ENCODE data around the gene HIVEP3. TPM values are rescaled to one million over a fixed set of nuclear protein-coding genes. Genes with fewer than 3 reads are reported as not detected.

Gene HIVEP3
- total RNA-seq, 1 experiment from 2014 or later: 3.1 TPM

DNA sequence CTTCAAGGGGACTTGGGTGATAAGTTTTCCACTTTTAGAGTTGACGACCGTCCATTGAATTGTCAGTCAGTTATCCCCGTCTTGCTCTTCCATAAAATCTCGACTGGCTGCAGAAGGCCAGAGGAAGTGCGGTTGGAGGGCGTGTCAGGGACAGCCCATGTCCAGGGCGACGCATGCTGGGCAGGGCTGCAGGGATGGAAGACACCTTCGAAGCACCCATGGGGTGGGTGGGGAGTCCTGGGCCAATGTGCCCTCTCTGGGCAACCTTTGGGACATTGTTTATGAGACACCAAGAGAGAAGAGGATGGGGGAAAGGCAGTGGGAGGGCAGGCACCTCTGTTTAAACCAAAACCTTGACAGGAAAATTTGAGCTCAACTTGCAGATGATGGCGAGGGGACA, 395.7 kb downstream of the HIVEP3 start:
- POLR2A ChIA-PET (ENCODE audit: low non-redundant PET): interaction anchor here (0.6 kb wide), 1 partner anchor 793 kb away, joined by 4 read pairs; no protein-coding TSS in a partner anchor
- Histone ChIP-seq H3K9me3 (ENCODE audit: low read depth, low read length, poor library complexity, severe bottlenecking) (no peaks in the 10 kb centered on the region), H3K4me3 (ENCODE audit: low read depth, low read length, poor library complexity, severe bottlenecking) (no peak overlapping the region), H3K27me3 (replicated peaks; ENCODE audit: insufficient read depth, low read depth, low read length, poor library complexity) (no peaks in the 10 kb centered on the region), H3K36me3 (ENCODE audit: insufficient read depth, low read length, poor library complexity, severe bottlenecking) (no peaks in the 10 kb centered on the region), H3K4me1 (ENCODE audit: insufficient read depth, low read length, poor library complexity, severe bottlenecking) (no peaks in the 10 kb centered on the region), H3K27ac (ENCODE audit: low read depth, low read length, poor library complexity, severe bottlenecking) (no peak overlapping the region)
- CTCF ChIA-PET: no interaction called here
- no peak for DNase-seq (ENCODE audit: low spot score)
- TF ChIP-seq EZH2 (IDR thresholded peaks at IDR 0.05; ENCODE audit: borderline replicate concordance, low read depth, low read length, poor library complexity, severe bottlenecking): no peak
- TF ChIP-seq, protein P1, sequence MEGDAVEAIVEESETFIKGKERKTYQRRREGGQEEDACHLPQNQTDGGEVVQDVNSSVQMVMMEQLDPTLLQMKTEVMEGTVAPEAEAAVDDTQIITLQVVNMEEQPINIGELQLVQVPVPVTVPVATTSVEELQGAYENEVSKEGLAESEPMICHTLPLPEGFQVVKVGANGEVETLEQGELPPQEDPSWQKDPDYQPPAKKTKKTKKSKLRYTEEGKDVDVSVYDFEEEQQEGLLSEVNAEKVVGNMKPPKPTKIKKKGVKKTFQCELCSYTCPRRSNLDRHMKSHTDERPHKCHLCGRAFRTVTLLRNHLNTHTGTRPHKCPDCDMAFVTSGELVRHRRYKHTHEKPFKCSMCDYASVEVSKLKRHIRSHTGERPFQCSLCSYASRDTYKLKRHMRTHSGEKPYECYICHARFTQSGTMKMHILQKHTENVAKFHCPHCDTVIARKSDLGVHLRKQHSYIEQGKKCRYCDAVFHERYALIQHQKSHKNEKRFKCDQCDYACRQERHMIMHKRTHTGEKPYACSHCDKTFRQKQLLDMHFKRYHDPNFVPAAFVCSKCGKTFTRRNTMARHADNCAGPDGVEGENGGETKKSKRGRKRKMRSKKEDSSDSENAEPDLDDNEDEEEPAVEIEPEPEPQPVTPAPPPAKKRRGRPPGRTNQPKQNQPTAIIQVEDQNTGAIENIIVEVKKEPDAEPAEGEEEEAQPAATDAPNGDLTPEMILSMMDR (conservative IDR thresholded peaks at IDR 0.05; ENCODE audit: low read depth, low read length): no peak
- BruUV-seq (replicated peaks): no TSS peak
- intact Hi-C loops (cut with micrococcal nuclease; ENCODE audit: unreplicated experiment): no loop called here

DNA sequence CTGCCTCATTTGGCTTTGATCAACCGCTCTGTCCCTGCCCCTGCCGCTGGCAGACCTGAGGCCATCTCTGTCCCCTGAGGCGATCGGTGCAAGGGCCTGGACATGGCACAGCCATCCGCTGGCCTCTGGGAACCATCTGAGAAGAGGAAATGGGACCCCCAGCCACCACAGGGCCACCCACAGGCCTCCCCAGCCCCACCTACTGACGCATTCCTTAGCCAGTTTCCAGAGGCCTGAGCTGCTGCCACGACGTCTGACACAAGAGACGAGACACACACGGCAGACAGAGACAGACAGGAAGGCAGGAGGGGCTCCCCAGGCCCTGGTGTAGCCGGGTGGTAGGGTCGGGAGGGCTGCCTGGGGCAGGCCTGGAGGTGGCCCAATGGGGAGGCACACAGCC, 397.0 kb downstream of the HIVEP3 start:
- Histone ChIP-seq H3K36me3 (ENCODE audit: insufficient read depth, low read length, poor library complexity, severe bottlenecking) (no peaks in the 10 kb centered on the region), H3K9me3 (ENCODE audit: low read depth, low read length, poor library complexity, severe bottlenecking) (no peaks in the 10 kb centered on the region), H3K4me3 (ENCODE audit: low read depth, low read length, poor library complexity, severe bottlenecking) (no peak overlapping the region), H3K4me1 (ENCODE audit: insufficient read depth, low read length, poor library complexity, severe bottlenecking) (no peaks in the 10 kb centered on the region), H3K27ac (ENCODE audit: low read depth, low read length, poor library complexity, severe bottlenecking) (no peak overlapping the region), H3K27me3 (replicated peaks; ENCODE audit: insufficient read depth, low read depth, low read length, poor library complexity) (no peaks in the 10 kb centered on the region)
- no TSS peak for BruUV-seq (replicated peaks)
- no peak for TF ChIP-seq EZH2 (IDR thresholded peaks at IDR 0.05; ENCODE audit: borderline replicate concordance, low read depth, low read length, poor library complexity, severe bottlenecking)
- ChIA-PET POLR2A (ENCODE audit: low non-redundant PET) (no interaction called here), CTCF (no interaction called here)
- intact Hi-C loops (cut with micrococcal nuclease; ENCODE audit: unreplicated experiment): no loop called here
- DNase-seq (ENCODE audit: low spot score): no peak

DNA sequence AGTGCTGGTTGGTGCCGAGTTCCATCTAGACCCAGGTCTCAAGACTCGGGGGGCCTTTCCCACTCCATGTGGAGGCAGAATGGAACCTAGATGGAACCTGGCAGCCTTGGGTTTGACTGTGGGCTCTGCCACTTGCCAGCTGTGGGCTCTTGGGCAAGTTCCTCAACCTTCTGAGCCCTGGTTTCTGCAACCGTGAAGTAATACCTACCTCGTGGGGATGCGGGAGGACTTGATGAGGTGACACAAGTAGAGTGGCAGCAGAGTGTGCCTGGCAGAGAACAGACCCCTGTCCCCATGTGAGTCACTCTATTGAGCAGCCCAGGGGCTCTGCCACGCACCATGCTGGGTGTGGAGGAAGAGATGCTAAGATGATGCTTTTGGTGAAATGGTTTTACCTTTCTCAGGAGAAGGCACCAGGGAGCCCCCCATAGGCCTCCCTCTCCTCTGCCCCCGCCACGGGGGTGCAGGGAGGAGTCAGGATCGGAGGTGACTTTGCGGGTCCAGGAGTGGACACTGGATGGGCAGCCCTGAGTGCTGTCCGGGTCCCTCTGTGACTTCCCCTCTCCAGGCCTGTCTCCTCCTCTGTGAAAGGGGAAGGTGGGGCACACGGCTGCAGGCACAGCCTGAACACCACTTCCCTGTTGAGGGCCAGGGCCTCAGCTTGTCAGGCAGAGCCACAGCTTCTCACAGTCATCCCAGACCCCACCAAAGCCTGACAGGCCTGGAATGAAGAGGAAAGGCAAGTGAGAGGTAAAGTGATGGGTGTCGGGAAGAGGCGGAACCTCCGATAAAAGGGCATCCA, 397.6 kb downstream of the HIVEP3 start:
- H3K27me3 ChIP-seq (replicated peaks; ENCODE audit: insufficient read depth, low read depth, low read length, poor library complexity): no peaks in the 10 kb centered on the region
- DNase-seq (ENCODE audit: low spot score): no peak
- TF ChIP-seq, protein P1 (conservative IDR thresholded peaks at IDR 0.05; ENCODE audit: low read depth, low read length): no peak
- TF ChIP-seq EZH2 (IDR thresholded peaks at IDR 0.05; ENCODE audit: borderline replicate concordance, low read depth, low read length, poor library complexity, severe bottlenecking): no peak
- intact Hi-C loops (cut with micrococcal nuclease; ENCODE audit: unreplicated experiment): no loop called here
- H3K27ac ChIP-seq (ENCODE audit: low read depth, low read length, poor library complexity, severe bottlenecking): no peak overlapping the region
- H3K36me3 ChIP-seq (ENCODE audit: insufficient read depth, low read length, poor library complexity, severe bottlenecking): no peaks in the 10 kb centered on the region
- peaks cover 4% of the 10 kb centered on the region for H3K4me1 ChIP-seq (ENCODE audit: insufficient read depth, low read length, poor library complexity, severe bottlenecking)
- no peaks in the 10 kb centered on the region for H3K9me3 ChIP-seq (ENCODE audit: low read depth, low read length, poor library complexity, severe bottlenecking)
- ChIA-PET CTCF (no interaction called here), POLR2A (ENCODE audit: low non-redundant PET) (no interaction called here)
- no peak overlapping the region for H3K4me3 ChIP-seq (ENCODE audit: low read depth, low read length, poor library complexity, severe bottlenecking)
- no TSS peak for BruUV-seq (replicated peaks)

DNA sequence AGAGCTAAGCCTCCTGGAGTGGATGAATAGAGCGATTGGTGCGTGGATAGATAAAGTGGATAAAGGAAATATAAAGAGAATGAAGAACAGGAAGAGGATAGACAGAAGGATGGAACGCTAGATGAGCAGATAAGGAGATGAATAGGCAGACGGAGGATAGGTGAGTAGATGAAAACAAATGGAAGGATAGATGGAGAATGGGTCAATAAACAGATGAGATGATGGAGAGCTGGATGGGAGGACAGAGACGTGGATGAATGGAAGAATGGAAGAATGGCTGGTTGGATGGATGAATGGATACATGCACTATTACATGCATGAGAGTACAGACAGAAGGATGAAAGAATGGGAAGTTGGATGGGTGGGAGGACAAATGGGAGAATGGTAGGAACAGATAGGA, 399.1 kb downstream of the HIVEP3 start:
- Histone ChIP-seq H3K9me3 (ENCODE audit: low read depth, low read length, poor library complexity, severe bottlenecking) (no peaks in the 10 kb centered on the region), H3K27me3 (replicated peaks; ENCODE audit: insufficient read depth, low read depth, low read length, poor library complexity) (no peaks in the 10 kb centered on the region), H3K4me1 (ENCODE audit: insufficient read depth, low read length, poor library complexity, severe bottlenecking) (peaks cover 8% of the 10 kb centered on the region), H3K27ac (ENCODE audit: low read depth, low read length, poor library complexity, severe bottlenecking) (no peak overlapping the region), H3K36me3 (ENCODE audit: insufficient read depth, low read length, poor library complexity, severe bottlenecking) (no peaks in the 10 kb centered on the region), H3K4me3 (ENCODE audit: low read depth, low read length, poor library complexity, severe bottlenecking) (no peak overlapping the region)
- TF ChIP-seq EZH2 (IDR thresholded peaks at IDR 0.05; ENCODE audit: borderline replicate concordance, low read depth, low read length, poor library complexity, severe bottlenecking): no peak
- TF ChIP-seq, protein P1 (conservative IDR thresholded peaks at IDR 0.05; ENCODE audit: low read depth, low read length): no peak
- no peak for DNase-seq (ENCODE audit: low spot score)
- intact Hi-C loops (cut with micrococcal nuclease; ENCODE audit: unreplicated experiment): no loop called here
- no TSS peak for BruUV-seq (replicated peaks)
- POLR2A ChIA-PET (ENCODE audit: low non-redundant PET): no interaction called here
- CTCF ChIA-PET: no interaction called here
